NCI-H1694 treated with DMSO at 0.1 percent for 48 hours (cell line): ENCODE data around the gene CCDC33.
A peak's percentile ranks its signal among the peaks of the same experiment; 100 is the strongest.

Experiments
- DNase-seq: peaks from one replicate; lab custom pipeline; 2025; lab: John Stamatoyannopoulos, UW

The CCDC33 gene

DNA sequence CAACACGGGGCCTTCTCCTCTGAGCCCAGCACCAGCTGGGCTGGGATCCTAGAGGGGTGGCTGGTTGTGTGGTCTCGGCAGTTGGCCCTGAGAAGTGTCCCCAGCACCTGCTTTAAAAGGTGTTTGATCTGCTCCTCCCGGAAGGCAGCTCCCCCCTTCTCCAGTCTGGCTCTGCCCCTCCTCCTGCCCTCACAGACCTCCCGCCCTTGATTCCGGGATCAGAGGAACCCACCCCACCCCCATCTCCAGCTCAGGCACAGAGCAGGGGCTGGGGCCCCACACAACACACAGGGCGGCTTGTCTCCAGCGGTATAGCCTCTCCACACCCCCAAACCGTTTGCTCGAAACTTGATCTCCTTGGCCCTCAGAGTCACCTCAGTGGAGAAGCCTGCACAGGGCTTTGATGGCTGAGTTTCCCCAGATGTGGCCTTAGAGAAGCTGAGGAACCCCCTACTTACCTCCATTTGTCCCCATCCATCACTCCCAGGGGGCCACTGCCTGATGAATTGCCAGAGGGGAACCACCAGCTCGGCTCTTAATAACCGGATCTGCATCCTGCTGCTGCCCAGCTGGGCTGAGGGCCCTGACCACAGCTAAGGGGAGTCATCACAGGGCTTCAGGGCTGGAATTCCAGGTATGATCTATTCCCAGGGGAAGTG is 27.1 kb upstream of the CCDC33 start:
- DNase-seq = no peak

DNA sequence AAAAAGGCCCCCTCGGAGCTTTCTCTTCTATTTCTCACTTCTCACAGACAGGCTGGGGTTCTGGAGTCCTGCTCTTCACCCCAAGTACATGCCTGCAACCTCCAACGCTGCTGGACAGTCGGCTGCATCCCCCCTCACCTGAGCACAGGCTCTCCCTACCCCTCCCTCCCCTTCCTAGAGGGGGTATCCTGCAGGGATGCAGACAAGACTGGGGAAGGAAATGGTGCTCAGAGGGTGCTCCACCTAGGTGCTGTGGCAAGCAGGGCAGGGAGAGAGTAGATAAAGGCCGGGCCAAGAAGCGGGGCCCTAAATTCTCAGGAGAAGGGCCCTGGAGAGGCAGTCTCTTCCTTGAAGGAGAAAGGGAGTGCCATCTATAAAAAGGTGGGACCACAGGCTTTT is 26.6 kb upstream of the CCDC33 start:
- no peak for DNase-seq

DNA sequence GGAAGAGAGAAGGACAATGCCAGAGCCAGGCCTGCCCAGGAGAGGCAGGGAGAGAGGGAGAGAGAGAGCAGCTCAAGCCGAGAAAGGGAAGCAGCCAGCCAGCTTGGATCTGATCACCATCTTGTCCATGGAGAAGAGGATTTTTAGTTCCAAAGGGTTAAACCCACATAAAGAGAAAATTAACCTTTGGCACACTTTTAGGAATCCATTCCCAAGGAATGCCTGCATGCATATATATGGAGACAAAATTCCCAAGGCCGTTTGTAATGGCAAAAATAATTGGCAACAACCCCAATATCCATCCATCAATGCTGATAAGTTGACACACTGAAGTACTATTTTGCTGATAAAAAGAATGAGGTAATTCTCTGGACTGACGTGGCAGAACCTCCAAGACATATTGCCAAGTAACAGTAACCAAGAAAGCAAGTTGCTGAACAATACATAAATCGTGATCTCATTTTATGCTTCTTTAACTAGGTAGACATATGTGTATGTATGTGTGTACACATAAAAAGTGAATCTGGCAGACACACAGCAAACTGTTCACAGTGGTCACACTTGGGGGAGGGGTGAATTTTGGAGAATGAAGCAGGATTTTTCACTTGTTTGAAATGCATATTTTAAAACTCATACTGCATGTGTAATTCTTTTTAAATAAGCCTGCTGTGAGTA is 26.0 kb upstream of the CCDC33 start:
- DNase-seq = no peak

DNA sequence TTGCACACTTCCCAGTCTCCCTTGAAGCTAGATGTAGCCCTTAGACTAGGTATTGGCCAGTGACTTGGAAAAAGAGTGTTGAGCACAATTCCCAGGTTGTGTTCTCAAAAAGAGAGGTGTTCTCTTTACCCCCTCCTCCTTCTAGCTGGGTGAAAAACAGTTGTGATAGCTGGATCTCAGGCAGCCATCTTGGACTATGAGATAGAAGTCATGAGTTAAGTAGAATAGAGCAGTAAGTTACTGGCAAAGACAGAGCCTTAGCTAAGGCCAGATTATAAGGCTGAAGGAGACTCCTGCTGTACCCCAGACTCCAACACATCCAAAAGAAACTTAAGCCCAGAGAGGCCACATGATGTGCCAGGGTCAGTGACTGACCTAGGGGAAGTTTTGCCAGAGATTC is 25.4 kb upstream of the CCDC33 start:
- DNase-seq = no peak

DNA sequence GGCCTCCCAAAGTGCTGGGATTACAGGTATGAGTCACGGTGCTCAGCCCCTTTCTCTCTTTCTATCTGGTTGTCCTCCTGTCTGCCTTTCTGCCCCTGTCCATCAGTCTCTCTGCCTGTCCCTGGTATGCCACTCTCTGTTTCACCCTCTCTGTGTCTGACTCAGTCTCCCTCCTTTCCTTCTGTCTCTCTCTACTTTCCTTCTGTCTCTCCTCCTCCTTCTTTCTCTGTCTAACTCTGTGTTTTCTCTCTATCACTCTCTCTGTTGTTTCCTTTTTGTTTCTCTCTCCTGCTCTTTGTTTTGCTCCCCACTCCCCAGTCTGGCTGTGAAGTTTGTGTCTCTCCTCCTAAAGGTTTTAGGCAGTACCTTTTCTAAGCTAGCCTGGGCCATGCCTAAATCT is 24.5 kb upstream of the CCDC33 start:
- DNase-seq = no peak

DNA sequence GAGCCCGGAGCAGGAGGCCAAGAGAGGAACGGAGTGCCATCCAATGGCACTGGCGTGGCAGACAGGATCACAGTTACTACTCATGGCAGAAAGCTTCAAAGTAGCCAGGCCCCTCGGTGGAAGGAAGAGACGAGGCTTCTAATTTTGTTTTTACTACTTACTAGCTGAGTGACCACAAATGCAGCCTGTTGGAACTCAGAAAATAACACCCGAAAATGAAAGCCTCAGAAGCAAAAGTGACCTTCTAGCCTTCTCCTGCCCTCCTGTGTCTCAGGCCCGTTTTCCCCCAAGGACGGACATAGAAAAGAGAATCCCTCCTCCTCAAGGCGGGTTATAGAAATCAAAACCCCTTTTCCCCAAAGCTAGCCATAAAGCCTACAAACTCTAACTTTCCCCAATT is 23.6 kb upstream of the CCDC33 start:
- DNase-seq = no peak

DNA sequence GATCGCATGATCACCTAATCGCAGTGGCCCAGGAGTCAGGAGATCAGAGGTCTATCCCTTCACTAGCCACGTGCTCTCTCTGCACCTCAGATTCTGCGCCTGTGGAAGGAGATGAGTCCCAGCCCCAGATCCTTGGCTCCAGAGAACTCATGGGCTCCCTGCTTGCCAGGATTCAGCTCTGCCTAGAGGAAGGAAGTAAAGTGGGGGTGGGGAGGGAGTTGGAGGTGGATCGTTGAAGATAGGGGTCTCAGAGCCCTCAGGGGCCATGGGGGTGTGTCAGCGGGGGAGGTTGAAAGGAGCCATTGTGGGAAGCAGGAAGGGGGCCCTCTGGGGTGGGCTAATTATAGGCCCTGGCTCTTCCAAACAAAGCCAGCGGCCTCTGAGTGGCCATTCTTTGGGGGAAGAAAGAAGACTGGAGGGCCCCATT is 22.3 kb upstream of the CCDC33 start:
- no peak for DNase-seq

DNA sequence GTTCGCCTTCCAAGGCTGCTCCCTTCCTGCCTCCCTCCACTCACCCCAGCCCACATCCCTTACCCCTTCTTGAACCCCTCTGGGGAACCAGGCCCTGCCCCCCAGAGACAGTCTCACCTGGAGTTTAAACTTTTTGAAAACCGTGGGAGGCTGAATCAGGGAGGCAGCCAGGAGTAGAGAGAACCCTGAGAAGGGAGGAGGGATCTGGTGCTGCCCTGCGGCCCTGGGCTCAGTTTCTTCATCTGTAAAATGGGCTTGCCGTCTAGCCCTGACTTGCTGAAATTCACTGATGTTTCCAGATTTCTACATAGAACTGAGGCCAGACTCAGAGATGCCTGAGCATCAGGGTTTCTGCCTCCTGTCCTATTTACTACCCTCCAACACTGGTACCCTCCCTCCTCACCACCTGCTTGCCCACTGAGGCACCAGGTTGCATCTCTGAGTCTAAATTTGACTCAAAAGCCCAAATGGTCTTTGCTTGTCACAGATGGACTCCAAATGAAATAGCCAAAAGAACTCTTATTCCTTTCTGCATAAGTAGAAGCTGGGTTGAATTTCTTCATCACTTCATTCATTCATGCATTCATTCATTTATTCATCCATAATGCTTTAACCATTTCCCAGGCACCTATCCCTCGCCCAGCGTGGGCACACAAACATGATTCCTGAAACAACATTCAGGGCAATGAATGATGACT is 21.7 kb upstream of the CCDC33 start:
- no peak for DNase-seq

DNA sequence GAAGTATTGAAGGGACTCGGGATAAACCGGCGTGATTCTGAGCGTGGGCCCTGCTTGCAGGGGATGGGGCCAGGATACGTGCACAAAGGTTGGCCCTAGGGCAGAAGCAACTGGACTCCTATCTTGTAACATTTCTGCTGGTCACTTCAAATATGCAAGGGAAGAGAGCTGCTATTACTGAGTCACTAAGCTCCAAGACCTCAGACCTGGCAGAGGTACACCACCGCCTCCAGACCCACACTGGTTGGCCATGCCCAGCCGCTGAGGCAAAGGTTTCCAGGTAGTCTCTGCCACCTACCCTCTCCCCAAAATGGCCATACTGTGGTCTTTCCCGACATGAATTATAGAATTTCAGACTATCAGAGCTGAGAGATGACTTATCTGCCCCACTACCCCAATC is 20.2 kb upstream of the CCDC33 start:
- DNase-seq = no peak

DNA sequence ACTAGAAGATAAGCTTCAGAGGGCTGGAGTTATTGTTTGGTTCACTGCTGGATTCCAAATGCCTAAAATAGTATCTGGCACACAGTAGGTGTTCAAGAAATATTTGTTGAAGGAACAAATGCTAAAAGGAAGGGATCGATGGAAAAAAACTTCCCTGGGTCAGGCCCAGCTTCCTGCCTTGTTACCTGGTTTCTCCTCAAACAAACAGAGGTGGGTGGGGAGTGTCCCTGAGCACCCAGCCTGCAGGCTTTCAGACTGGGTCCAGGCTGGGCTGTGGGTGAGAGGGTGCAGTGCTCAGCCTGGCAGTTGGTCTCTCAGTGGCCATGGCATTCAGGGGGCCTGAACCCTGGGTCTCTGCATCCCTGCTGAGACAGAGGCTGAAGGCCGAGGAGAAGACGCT is 19.2 kb upstream of the CCDC33 start:
- DNase-seq = no peak

DNA sequence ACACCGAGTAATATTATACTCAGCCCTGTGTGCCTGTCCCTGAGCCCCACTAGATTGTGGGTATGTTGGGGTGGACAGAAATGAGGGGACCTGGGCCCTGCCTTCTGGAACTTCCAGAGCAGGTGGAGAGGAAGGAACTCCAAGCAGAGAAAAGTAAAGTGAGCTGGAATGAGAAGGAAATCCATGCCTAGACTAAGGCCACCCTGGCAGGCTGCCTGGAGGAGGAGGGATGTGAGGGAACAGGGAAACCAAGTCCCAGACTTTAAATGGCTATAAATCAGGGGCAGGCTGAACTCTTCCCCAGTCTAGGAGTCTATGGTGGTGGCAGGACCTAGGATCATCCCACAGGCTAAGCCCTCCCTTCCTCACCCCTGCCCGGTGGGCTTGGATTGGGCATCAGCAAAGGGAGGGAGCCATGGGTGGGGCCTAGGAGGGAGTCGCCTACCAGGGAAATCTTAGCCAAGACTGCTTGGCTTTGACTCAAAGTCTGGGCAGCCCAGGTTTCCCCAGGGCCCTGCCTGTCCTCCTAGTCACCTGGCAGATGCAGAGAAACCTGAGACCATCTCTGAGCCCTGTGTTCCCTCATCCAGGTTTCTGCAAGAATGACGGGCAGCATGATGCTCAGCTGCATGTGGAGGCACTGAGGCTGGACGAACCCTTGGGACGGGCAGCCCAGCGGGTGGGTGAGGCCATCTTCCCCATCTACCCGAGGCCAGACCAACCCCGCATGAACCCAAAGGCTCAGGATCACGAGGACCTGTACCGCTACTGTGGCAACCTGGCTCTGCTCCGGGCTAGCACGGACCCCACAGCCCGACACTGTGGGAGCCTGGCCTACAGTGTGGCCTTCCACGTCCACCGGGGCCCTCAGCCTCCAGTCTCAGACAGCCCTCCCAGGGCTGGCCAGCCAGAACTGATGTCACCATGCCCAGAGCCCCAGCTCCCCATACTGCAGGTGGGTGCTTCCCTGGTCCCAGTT is 17.9 kb upstream of the CCDC33 start:
- no peak for DNase-seq

DNA sequence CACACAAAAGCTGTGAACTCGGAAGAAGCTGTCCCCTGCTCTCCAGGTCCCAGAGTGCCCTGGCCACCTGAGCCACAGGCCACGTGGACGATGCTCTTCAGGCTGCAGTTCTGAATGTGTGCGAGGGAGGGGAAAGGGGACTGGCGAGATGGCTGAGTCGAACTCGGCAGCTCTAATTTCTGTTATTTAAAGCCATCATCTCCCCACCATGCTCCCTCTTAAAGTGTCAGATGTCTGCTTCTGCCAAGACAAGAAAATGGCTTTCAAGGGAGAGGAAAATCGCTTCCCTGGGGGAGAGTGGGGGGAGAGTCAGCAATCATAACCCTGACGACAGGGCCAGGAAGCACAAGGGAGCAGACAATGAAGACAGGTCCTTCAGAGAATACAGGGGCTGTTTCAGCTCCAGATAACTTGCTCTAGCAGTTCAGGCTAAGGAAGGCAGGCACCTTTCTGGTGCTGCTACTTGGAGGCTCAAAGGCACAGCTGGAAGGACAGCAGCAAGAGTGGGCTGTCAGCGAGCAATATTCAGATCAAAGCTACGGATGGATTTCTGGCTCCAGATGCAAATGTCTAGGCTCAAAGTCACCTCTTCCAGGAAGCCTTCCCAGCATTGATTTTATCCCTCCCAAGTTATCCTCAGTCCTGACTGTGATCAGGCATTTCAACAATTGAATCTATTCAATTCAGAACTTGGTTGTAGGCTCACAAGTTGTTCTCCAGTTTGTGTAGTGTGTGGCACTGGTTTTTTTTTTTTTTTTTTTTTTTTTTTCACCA is 15.5 kb upstream of the CCDC33 start:
- DNase-seq = no peak

DNA sequence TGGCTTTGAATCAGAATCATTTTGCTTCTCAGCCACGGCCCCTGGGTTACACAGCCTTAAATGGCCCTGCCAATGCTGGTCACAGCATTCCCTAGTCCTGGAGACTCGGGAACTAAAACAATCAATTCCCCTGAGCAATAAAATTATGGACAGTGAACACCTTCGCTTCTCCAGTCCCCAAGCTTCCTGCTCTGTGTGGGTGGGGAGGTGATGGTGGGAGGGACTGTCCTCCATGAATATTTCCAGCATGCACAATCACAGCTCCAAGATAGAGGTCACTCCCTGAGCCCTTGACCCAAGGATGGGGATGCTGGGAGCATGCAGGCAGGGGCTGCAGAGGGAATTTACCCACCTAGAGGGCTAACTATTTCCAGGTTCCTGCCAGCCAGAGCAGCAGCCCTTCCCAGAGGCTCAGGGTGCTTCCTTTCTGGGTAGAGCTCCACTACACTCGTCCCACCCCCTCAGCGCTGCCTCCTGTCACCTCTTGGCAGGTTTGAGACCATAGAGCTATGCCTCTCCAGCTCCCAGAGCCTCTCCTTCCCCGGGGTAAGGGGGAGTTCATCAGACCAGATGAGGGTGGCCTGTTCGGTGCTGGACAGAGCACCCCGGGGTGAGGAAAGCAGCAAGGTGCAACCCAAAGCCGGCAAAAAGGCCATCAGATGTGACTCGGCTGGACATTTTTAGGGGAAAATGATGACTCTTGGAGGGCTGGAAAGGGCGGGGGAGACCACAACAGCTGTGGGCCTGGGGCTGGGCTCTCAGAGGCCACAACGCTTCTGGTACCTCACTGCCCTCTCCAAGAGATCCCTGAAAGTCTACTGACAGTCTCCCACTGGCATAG is 14.5 kb upstream of the CCDC33 start:
- DNase-seq = peak; percentile 22

DNA sequence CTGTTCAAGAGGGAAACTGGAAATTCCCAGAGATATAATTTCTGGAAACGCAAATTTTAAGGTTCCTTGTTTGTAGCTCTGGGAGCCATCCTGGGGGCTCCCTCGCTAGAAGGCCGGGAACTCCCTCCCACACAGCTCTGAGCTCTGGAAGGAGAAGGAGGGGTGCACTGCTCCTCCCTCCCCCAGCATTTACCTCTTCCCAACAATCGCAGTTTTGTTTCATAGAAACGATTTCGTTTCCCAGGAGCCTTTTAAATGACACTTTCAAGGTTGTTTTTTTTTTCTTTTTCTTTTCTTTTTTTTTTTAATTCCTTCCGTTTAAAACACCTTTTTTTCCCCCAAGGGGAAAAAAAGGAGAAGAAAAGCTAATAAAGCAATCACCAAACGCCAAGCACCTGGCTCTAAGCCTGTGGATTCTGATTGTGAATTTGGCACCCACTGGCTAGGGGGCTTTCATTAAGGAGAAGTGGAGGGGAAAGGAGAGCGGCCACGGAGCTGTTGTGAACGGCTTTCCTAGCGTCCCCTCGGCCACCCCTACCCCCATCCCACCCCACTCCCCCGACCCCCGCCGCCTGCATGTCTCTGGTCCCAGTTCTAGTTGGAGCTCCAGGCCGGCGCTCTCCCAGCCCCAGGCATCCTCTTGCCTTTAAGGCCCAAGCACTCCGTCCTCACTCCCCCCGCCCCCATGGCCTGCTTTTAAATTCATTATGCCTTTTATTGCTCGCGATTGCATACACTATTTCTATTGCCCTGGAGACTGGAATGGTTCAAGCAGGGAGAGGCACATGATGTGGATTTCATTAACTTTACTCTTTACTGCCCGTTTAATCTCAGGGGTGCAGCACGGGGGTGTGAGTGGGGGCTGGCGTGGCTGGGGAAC is 13.6 kb upstream of the CCDC33 start:
- no peak for DNase-seq

DNA sequence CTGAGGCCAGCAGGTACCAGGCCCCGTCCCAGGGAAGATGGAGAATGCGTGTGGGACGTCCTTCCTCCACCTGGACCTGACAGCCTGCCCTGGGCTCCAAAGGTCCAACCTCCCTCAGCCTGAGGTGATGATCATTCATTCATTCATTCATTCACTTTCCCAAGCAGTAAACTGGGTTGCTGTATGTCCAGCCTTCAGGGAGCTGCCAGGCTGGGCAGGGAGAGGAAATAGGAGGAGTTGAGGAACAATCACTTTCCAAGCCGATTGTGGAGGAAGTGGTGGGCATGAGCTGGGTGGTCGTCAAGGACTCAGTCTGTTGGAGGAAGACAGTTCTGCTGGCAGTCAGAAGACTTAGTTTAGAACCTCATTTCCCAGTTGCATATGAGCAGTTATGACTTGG is 10.2 kb upstream of the CCDC33 start:
- no peak for DNase-seq

DNA sequence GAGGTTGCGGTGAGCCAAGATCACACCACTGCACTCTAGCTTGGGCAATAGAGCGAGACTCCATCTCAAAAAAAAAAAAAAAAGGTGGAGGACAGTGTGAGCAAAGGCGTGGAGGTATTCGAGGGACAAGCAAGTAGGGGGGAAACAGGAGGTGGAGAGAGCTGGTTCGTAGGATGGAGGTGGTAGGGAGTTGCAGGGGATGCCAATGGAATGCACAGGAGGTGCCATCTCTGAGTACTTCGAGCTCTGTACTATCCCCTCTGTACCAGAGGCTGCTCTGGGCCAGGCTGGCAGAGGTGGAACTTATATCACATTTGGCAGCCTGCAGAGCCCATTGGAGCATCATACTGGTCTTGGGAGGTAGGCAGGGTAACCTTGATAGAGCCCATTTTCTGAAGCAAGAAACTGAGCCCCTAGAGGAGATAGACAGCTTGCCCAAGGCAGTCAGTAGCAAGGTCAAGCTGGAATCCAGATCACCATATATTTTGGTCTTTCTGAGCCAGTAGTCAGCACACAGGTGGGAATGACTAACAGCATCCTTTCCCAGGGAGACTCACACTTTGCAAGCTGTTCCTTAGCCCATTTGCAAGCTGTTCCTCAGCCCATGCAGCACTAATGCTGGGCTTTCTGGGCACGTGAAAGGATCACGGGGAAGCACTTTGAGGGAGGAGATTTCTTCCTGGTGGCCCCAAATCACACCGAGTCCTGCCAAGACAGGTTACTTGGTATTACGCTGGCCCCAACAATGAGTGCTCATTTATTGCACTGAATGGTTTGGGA is 9.2 kb upstream of the CCDC33 start:
- DNase-seq = peak; percentile 58

DNA sequence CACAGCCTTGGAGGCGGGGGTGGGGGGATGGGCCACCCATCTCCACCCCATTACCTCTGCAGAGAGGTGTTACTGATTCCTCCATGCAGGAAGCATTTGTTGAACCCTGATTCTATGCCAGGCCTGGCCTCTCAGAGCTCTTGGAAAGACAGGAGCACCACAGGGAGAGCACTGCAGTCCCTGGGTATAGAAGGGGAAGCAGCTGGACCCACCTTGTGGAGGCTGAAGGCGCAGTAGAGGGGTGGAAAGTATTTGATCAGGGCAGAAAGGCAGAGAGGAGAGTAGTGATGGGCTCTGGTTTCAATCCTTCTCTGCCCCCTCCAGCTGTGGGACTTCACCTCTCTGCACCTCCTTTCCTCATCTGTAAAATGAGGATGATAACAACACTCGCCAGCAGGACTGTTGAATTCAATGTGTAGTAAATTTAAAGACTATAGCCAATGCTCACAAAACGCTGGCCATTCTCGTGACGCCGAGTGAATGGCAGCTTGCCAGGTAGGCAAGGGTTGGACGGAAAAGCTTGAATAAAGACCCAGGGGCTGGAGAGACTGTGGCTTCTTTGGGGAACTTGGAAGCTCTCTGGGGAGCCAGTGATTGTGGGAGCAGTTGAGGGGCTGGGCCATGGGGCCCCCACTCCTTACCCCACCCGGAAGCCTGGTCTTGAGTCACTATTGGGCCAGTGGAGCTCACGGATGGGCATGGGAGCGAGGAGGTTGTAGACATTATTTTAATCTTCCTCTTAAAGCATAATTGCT is 8.0 kb upstream of the CCDC33 start:
- no peak for DNase-seq

DNA sequence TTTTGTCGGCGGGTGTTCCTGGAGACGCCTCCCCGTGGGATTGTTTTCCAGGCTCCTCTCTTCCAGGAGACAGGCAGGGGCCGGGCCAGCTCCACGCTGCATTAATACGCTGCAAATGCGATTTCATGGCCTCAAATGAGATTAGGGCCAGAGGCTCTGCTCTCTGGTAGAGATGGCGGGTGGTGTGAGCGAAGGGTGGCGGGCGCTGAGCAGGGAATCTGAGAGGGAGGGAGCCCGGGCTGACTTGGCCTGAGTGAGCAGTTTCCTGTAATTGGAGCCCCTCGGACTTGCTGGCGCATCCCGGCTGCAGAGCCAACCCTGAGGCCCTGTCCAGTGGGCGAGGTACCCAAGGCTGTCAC is 7.4 kb upstream of the CCDC33 start:
- no peak for DNase-seq
